GM21515 (cell line): ENCODE measurements around the gene DCDC1.
A peak's percentile ranks its signal among the peaks of the same experiment; 100 is the strongest.

Experiments used
- ATAC-seq: cut with Tn5 transposase; IDR thresholded peaks from one replicate; pipeline ENCODE4 v1.9.1; 2021; ENCODE audit not compliant: unreplicated experiment

DCDC1 gene

DNA sequence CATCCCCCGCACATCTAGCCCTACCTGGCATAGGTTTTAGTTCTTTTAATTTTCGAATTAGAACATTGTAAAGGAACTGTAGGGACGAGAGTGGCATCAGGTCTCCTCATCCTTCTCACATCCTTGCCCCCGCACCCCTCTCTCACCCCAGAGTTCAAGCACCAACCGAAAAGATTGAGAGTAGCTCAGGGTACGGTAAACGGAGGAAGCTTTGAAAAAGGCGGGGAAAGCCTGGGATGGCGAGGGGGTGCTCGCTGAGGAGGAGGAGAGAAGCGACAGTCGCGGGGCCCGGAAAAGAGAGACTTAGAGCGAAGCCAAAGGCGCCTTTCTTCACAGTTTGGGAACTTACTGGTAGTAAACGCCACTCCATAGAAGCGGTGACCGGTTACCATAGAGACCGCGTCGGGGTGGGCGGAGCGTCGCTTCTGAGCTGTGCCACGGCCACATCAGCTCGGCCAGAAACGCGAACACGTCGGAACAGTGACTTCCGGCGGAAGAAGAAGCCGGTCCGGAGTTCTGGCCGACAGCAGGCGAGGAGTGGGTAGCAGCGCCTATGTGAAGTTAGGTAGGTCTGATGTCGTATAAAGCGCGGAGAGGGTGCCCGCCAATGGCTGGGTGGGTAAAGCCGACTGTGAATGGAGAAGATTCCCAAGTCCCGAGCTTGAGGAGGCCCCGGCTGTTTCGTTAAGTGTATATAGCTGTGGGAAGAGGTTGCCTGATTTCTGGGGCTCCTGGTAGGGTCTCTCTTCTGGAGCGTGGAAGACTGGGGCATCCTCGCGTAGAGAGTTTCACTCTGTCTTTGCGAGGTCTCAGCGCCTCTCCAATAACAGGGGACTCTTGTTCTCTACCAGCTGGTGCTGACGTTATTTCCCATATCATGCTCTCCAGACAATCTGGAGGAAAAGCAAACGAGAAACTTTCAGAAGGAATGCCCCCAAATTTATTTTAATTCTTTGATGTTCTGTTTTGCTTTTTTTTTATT lies at the start of gene DCDC1, which contains the start of gene DNAJC24:
TSS of gene DCDC1 (minus strand) at position 392 of the 982 bp plus-strand sequence. CDS start 41,459 bp downstream, outside the sequence.
TSS of gene DNAJC24 (plus strand) at position 513 of the 982 bp plus-strand sequence. CDS start 889 bp downstream, outside the sequence.
- peak; percentile 99 for ATAC-seq

DNA sequence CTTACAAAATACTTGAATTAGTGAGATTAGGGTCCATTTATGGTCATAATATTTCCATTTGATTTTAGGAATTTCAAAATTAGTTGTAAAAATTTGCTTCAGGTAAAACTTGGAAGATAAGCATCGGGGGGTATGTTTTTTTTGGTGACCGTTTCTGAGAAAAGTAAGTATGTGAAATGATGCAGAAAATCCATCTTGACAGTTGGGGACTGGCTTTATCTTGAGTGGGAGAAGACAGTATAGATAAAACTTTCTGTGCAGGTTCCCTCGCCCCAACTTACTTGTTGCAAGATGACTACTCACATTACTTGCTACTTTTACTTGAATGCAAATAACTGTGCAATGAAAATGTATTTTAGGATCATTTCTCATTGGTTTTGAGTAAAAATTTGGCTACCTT lies 49.6 kb upstream of the DCDC1 start:
- no peak for ATAC-seq

- no peak for ATAC-seq
Measured at GRCh38 chr11:31417816-31418215, 48.3 kb upstream of the DCDC1 start.

DNA sequence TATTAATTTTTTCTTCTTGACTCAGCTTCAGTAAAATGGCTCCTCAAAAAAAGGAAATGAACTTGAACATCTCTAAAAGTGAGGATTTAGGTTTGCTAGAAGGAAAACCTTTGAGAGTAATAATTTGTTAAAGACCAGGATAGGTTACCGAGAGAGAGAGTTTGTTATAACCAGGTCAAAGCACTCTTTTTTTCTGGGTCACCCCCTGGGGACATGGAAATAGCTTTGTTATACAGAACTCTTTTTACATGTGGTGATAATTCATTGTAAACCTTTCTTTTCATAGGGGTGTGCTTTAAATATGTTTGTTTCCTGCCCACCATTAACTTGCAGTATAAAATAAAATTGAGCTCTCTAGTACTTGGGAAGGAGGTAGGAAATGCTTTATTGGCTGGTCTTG lies 47.8 kb upstream of the DCDC1 start:
- ATAC-seq, result no peak

DNA sequence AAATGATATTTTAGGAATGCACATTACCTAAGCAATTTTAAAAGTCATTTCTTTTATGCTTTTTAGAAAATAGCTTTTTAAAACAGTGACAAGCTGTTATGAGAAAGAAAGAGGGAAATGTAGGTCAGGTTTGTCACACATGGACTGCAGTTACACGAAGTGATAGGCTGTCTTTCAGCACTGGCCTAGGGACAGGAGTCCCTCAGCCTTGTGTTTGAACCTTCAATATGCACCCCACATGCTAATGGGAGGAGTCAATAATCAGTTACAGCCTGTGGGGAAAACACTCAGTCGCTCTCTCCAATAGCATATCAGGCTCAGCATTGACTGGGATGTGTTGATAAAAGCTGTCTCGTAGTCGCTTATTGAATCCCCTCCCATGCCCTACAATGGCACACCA lies 45.9 kb upstream of the DCDC1 start:
- ATAC-seq, result no peak

GRCh38 chr11:31414338-31414737 lies 44.8 kb upstream of the DCDC1 start:
- no peak for ATAC-seq

DNA sequence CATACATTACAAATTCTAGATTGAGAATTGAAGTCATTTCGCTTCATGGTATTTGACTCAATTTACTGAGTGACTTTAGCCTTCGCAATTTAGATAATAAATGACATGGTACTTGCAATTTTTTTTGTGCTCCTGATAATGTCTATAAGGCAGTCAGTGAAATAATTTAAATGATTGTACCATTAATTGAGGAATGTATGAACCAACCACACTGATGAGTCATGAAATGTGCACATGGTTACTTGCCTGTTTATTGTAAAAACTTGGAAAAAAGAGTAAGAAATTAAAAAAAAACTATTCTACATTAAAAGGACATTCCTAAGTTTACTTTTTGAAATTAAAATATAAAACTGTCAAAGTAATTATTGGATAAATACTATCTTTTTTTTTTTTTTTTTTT lies 43.4 kb upstream of the DCDC1 start:
- no peak for ATAC-seq

GRCh38 chr11:31408201-31408600 lies 38.7 kb upstream of the DCDC1 start:
- ATAC-seq, result no peak

DNA sequence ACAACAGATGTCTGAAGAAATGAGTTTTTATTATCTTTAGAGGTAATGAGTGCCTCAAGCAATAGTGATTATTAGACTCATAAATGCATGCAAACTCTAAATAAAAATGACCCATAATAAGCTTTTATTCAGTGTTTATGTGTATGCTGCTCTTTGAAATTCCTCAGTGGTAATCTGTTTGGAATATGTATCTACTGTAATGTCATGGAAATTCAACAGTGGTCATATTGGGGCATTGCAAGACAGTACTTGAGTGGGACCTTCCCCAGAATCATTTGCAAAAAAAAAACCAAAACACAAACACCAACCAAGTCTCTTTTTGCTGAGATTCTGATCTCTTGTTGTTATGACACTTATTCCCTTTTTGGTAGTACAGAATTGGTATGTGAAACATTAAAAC lies 35.1 kb upstream of the DCDC1 start:
- ATAC-seq, result no peak

- ATAC-seq, result no peak
Measured at GRCh38 chr11:31397239-31397834, 27.8 kb upstream of the DCDC1 start.

GRCh38 chr11:31387379-31387778 lies 17.8 kb upstream of the DCDC1 start:
- ATAC-seq, result no peak

- ATAC-seq, result no peak
Measured at GRCh38 chr11:31383116-31383515, 13.6 kb upstream of the DCDC1 start.

DNA sequence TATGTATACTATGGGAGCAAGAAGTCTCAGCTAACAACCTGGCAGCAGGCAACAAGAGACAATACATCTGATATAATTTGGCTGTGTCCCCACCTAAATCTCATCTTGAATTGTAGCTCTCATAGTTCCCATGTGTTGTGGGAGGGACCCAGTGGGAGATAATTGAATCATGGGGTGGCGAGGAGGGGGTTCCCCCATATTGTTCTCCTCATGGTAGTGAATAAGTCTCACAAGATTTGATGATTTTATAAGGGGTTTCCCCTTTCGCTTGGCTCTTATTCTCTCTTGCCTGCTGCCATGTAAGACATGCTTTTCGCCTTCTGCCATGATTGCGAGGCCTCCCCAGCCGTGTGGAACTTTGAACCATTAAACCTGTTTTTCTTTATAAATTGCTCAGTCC lies 6.3 kb upstream of the DCDC1 start:
- ATAC-seq, result no peak

GRCh38 chr11:31366795-31367194 lies 2.7 kb downstream of the DCDC1 start:
- ATAC-seq, result no peak

DNA sequence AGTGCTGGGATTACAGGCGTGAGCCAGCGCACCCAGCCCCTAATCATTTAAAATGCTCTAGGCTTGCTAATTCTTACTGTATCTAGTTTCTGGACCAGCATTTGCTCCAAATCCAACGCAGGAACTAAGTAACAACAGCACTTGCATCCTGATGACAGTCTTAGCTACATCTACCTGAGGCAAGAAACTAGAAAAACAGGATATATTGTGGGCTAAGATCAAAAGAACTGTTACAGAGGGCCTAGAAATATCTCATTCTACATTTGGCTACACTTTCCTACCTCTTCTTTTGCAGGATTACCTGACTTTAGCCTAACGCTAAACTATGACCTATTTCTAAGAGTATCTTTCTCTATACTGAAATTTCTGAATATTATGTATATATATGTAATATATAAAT lies 7.8 kb downstream of the DCDC1 start:
- ATAC-seq, result no peak

- ATAC-seq, result no peak
Measured at GRCh38 chr11:31355817-31356216, 13.7 kb downstream of the DCDC1 start.

- ATAC-seq, result no peak
Measured at GRCh38 chr11:31355131-31355530, 14.4 kb downstream of the DCDC1 start.

DNA sequence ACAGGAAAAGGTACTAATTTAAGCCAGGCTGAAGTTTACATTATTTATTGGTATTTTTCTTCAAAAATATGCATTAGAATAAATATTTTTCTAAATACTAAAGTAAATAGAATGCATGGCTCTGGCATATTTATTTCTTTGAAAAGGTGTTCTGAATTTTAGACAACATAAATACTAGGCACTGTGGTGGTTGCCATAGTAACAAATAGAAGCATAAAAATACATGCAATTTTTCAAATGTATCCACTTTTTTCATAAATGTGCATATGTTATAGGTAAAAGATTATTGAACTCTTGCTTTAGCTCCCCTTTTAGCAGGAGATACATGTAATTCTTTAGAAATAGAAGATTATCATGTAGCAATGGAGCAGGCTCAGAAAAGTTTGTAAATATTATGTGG lies 18.4 kb downstream of the DCDC1 start:
- no peak for ATAC-seq

- no peak for ATAC-seq
Measured at GRCh38 chr11:31340903-31341572, 28.5 kb downstream of the DCDC1 start.

- ATAC-seq, result no peak
Measured at GRCh38 chr11:31337806-31338205, 31.7 kb downstream of the DCDC1 start.

GRCh38 chr11:31328697-31329096 lies 40.8 kb downstream of the DCDC1 start:
- ATAC-seq, result no peak

DNA sequence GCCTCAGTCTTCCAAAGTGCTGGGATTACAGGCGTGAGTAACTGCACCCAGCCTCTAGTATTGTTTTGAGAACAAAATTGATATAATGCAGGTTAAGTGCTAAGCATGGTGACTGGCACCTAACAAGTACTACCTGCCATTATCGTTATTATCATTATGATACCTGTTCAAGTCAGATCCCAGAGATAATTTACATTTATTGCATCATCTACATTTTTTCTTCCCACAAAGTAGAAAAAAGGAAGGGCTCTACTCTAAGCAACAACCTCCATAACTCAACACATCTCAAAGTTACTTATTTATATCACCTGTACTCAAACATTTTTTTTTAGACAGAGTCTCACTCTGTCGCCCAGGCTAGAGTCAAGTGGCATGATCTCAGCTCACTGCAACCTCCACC lies 42.1 kb downstream of the DCDC1 start:
- ATAC-seq, result no peak
